Measurements from ENCODE around the gene RAB6B. TPM values are rescaled to one million over a fixed set of nuclear protein-coding genes. Genes with fewer than 3 reads are reported as not detected.

Gene RAB6B
- total and polyA plus RNA-seq, 2 of the 4 experiments (the other 2 are of a cell fraction) = 0.18 to 1.2 TPM

- TF ChIP-seq CHD1 (IDR thresholded peaks at IDR 0.05; ENCODE audit: low read depth, low read length) (no peak), CTCF (conservative IDR thresholded peaks at IDR 0.05; ENCODE audit: low read depth, low read length) (no peak)
Observed at GRCh38 chr3:133928136-133928893, 32.6 kb upstream of the RAB6B start (continued).
